K562 (cell line): ENCODE measurements around the gene RBKS.

ENCODE experiments used
- CTCF ChIP-seq, 3 experiments: IDR thresholded peaks in 2 of 3; conservative IDR thresholded peaks in 1 of 3; 2 replicates each; pipeline ENCODE4 v1.5.1; 2011 to 2012; ENCODE audit warnings: low read length in 3 of 3, mild to moderate bottlenecking in 3 of 3, control low read depth in 2 of 3, improper control_type of control experiment in 1 of 3, inconsistent platforms in 1 of 3, low read depth in 1 of 3, mixed read lengths in 1 of 3, moderate library complexity in 1 of 3; ENCODE audit not compliant: insufficient read depth in 2 of 3
- EGR1 ChIP-seq: fragments of 450-650 bp; conservative IDR thresholded peaks from 2 replicates; pipeline ENCODE4 v1.6.1; 2017; ENCODE audit warnings: mild to moderate bottlenecking
- FOS ChIP-seq: IDR thresholded peaks from 3 replicates; pipeline ENCODE4 v1.6.1; 2011; ENCODE audit not compliant: insufficient read length; ENCODE audit errors: extremely low read depth
- FOXP1 ChIP-seq: sonication (generic); formaldehyde crosslinking; IDR thresholded peaks from 2 replicates; pipeline ENCODE4 v1.8.0; 2022; ENCODE audit warnings: mild to moderate bottlenecking, missing genetic modification reagents
- GABPB1 ChIP-seq: sonication (generic); formaldehyde crosslinking; IDR thresholded peaks from 2 replicates; pipeline ENCODE4 v1.8.0; 2022; ENCODE audit warnings: mild to moderate bottlenecking, missing genetic modification reagents
- HMG20A ChIP-seq: fragments of 450-650 bp; formaldehyde crosslinking; conservative IDR thresholded peaks from 2 replicates; pipeline ENCODE4 v1.4.0; 2020; ENCODE audit warnings: mild to moderate bottlenecking, mixed read lengths
- LEF1 ChIP-seq: fragments of 450-650 bp; IDR thresholded peaks from 2 replicates; pipeline ENCODE4 v1.6.1; 2016; ENCODE audit warnings: mild to moderate bottlenecking
- MXI1 ChIP-seq: IDR thresholded peaks from 2 replicates; pipeline ENCODE4 v1.6.1; 2011; ENCODE audit warnings: low read depth, mild to moderate bottlenecking, improper control_type of control experiment, low read length
- POLR2A ChIP-seq: fragments of 450-650 bp; conservative IDR thresholded peaks from 2 replicates; pipeline ENCODE4 v1.6.1; 2016
- POLR2AphosphoS5 ChIP-seq: IDR thresholded peaks from 2 replicates; pipeline ENCODE4 v1.6.1; 2011; ENCODE audit warnings: mild to moderate bottlenecking, low read depth, low read length, moderate library complexity; ENCODE audit not compliant: control insufficient read depth, insufficient read depth
- REST ChIP-seq, 2 experiments: fragments of 450-650 bp; formaldehyde crosslinking in 1 of 2; IDR thresholded peaks; 2 replicates each; pipeline versions ENCODE4 v1.4.0 to v1.6.1; 2014 to 2020; ENCODE audit warnings: mild to moderate bottlenecking in 2 of 2, borderline replicate concordance in 1 of 2, low read depth in 1 of 2

DNA sequence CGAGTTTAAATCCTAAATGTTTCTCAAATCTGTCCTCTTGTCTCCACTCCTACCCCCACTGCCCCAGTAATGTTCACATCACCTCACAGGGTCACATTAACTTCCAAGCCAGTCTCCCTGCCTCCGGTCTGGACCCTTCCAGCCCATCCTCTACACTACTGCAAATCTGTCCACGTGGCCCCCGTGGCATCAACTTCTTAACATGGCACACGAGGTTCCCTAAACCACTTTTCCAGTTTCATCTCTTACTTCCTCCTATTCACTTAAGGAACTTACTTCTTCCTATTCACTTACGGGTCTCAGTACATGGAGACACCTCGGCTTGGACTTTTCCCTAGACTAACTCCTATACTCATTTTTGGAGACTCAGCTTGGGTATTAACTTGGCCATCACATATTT is 91.7 kb downstream of the RBKS start:
- TF ChIP-seq REST (IDR thresholded peaks at IDR 0.05; ENCODE audit: borderline replicate concordance) (no peak), REST (CRISPR knock-in tag; IDR thresholded peaks at IDR 0.05; ENCODE audit: low read depth) (no peak), LEF1 (no peak), HMG20A (CRISPR knock-in tag) (no peak), CTCF (IDR thresholded peaks at IDR 0.05 in 2 of 3, conservative IDR thresholded peaks at IDR 0.05 in 1 of 3; ENCODE audit: insufficient read depth in 2 of 3, low read depth in 1 of 3, low read length in 3 of 3) (no peak), EGR1 (no peak), MXI1 (no peak), POLR2AphosphoS5 (no peak), GABPB1 (no peak), FOXP1 (CRISPR knock-in tag) (no peak), POLR2A (no peak), FOS (no peak)
